ENCODE measurements around the gene KLHL17.

KLHL17 gene

GRCh38 chr1:936348-937264 lies 23.8 kb upstream of the KLHL17 start:
- DNase-seq: no peak

GRCh38 chr1:937521-937920 lies 22.9 kb upstream of the KLHL17 start:
- DNase-seq: no peak
- TF ChIP-seq GATA1 (IDR thresholded peaks at IDR 0.05; ENCODE audit: low read depth, low read length) (no peak), POLR2A (IDR thresholded peaks at IDR 0.05; ENCODE audit: low read length) (no peak)

More at GRCh38 chr1:936348-937264, 23.8 kb upstream of the KLHL17 start:
- TF ChIP-seq POLR2A (IDR thresholded peaks at IDR 0.05; ENCODE audit: low read length) (no peak), GATA1 (IDR thresholded peaks at IDR 0.05; ENCODE audit: low read depth, low read length) (no peak)

- DNase-seq: peak; percentile 39 to 43
- TF ChIP-seq POLR2A (IDR thresholded peaks at IDR 0.05; ENCODE audit: low read length) (no peak), GATA1 (IDR thresholded peaks at IDR 0.05; ENCODE audit: low read depth, low read length) (no peak)
These were observed 22.2 kb upstream of the KLHL17 start for GRCh38 chr1:938088-938683.

GRCh38 chr1:938711-939489 lies 21.5 kb upstream of the KLHL17 start:
- TF ChIP-seq GATA1 (IDR thresholded peaks at IDR 0.05; ENCODE audit: low read depth, low read length): no peak
- TF ChIP-seq POLR2A (IDR thresholded peaks at IDR 0.05; ENCODE audit: low read length): no peak
- DNase-seq: no peak

GRCh38 chr1:939511-940106 lies 20.8 kb upstream of the KLHL17 start:
- DNase-seq: no peak
- TF ChIP-seq GATA1 (IDR thresholded peaks at IDR 0.05; ENCODE audit: low read depth, low read length) (no peak), POLR2A (IDR thresholded peaks at IDR 0.05; ENCODE audit: low read length) (no peak)

- peak; percentile 59 to 61 for DNase-seq
These were observed 20.0 kb upstream of the KLHL17 start for GRCh38 chr1:940107-941014.

GRCh38 chr1:941015-941587 lies 19.3 kb upstream of the KLHL17 start:
- DNase-seq: no peak
- no peak for TF ChIP-seq GATA1 (IDR thresholded peaks at IDR 0.05; ENCODE audit: low read depth, low read length)

More at GRCh38 chr1:940107-941014, 20.0 kb upstream of the KLHL17 start:
- TF ChIP-seq POLR2A (IDR thresholded peaks at IDR 0.05; ENCODE audit: low read length) (no peak), GATA1 (IDR thresholded peaks at IDR 0.05; ENCODE audit: low read depth, low read length) (no peak)

- TF ChIP-seq POLR2A (IDR thresholded peaks at IDR 0.05; ENCODE audit: low read length) (no peak), GATA1 (IDR thresholded peaks at IDR 0.05; ENCODE audit: low read depth, low read length) (no peak)
- peak; percentile 45 to 49 for DNase-seq
These were observed 18.6 kb upstream of the KLHL17 start for GRCh38 chr1:941588-942383.

- no peak for DNase-seq
- TF ChIP-seq POLR2A (IDR thresholded peaks at IDR 0.05; ENCODE audit: low read length) (no peak), GATA1 (IDR thresholded peaks at IDR 0.05; ENCODE audit: low read depth, low read length) (no peak)
These were observed 18.0 kb upstream of the KLHL17 start for GRCh38 chr1:942411-942821.

GRCh38 chr1:942864-943533 lies 17.4 kb upstream of the KLHL17 start:
- no peak for DNase-seq
- TF ChIP-seq POLR2A (IDR thresholded peaks at IDR 0.05; ENCODE audit: low read length) (no peak), GATA1 (IDR thresholded peaks at IDR 0.05; ENCODE audit: low read depth, low read length) (no peak)

Data from erythroblast (primary cell).